SK-N-SH treated with all-trans-retinoic acid at 6 μM for 48 hours (cell line): Measurements from ENCODE around the gene ZCCHC7.

Experiments used
- ARNTL ChIP-seq: fragments of 450-650 bp; formaldehyde crosslinking; IDR thresholded peaks from 2 replicates; pipeline ENCODE4 v1.5.0; 2020; ENCODE audit warnings: low read depth, mild to moderate bottlenecking, moderate library complexity, borderline replicate concordance
- BACH2 ChIP-seq: fragments of 250-450 bp; sonication (Bioruptor Pico); IDR thresholded peaks from 2 replicates; pipeline ENCODE4 v1.9.0; 2021; ENCODE audit warnings: mild to moderate bottlenecking, borderline replicate concordance
- ESRRG ChIP-seq: fragments of 250-450 bp; sonication (Bioruptor Pico); IDR thresholded peaks from 2 replicates; pipeline ENCODE4 v1.6.1; 2021; ENCODE audit warnings: mild to moderate bottlenecking
- PATZ1 ChIP-seq: fragments of 250-450 bp; sonication (Bioruptor Pico); IDR thresholded peaks from 2 replicates; pipeline ENCODE4 v1.8.0; 2020; ENCODE audit warnings: mild to moderate bottlenecking, moderate library complexity, borderline replicate concordance
- RARB ChIP-seq: fragments of 250-450 bp; sonication (Bioruptor Pico); IDR thresholded peaks from 2 replicates; pipeline ENCODE4 v1.8.0; 2021; ENCODE audit warnings: mild to moderate bottlenecking, moderate library complexity
- ZFP30 ChIP-seq: fragments of 450-650 bp; formaldehyde crosslinking; IDR thresholded peaks from 2 replicates; pipeline ENCODE4 v1.5.0; 2022; ENCODE audit warnings: mild to moderate bottlenecking, moderate library complexity

- TF ChIP-seq RARB (CRISPR knock-in tag), result no peak
- TF ChIP-seq ESRRG (CRISPR knock-in tag), result no peak
- TF ChIP-seq PATZ1 (CRISPR knock-in tag), result no peak
- TF ChIP-seq ARNTL (CRISPR knock-in tag), result no peak
- no peak for TF ChIP-seq BACH2 (CRISPR knock-in tag)
- no peak for TF ChIP-seq ZFP30 (CRISPR knock-in tag)
These were observed 31.4 kb downstream of the ZCCHC7 start for GRCh38 chr9:37151812-37152211.
